Central memory CD8-positive, alpha-beta T cell (primary cell): ENCODE results near the gene WWC1.
"Not testable (repeated sequence)": the region's sequence is repeated elsewhere in the genome, so short reads cannot be mapped to it uniquely, and the experiment has no call there.

Experiments used
- ATAC-seq: fragments of 150-1000 bp; cut with Tn5 transposase; replicated peaks from 2 replicates; pipeline ENCODE4 v1.10.0; 2022; ENCODE audit warnings: mild to moderate bottlenecking, moderate FRiP score, moderate number of reproducible peaks; ENCODE audit not compliant: poor library complexity, severe bottlenecking; ENCODE audit errors: extremely low read depth
- DNase-seq, 2 donors: peaks; one replicate each; pipeline ENCODE4 v3.0.0; 2021; ENCODE audit warnings: low spot score in 2 of 2
- H3K27ac Mint-ChIP-seq: one replicate; pipeline ENCODE4 v1.8.0; 2022; ENCODE audit warnings: low read depth, mild to moderate bottlenecking, moderate library complexity, mixed read lengths
- H3K27me3 Mint-ChIP-seq: one replicate; pipeline ENCODE4 v1.8.0; 2022; ENCODE audit warnings: mixed read lengths
- H3K36me3 Mint-ChIP-seq: one replicate; pipeline ENCODE4 v1.8.0; 2022; ENCODE audit warnings: mild to moderate bottlenecking, moderate library complexity, mixed read lengths; ENCODE audit not compliant: insufficient read depth
- H3K4me1 Mint-ChIP-seq: one replicate; pipeline ENCODE4 v1.8.0; 2022; ENCODE audit warnings: mixed read lengths
- H3K4me3 Mint-ChIP-seq: one replicate; pipeline ENCODE4 v1.8.0; 2022; ENCODE audit warnings: mild to moderate bottlenecking, moderate library complexity, mixed read lengths
- H3K9me3 Mint-ChIP-seq: one replicate; pipeline ENCODE4 v1.8.0; 2022; ENCODE audit warnings: mixed read lengths

Gene WWC1

GRCh38 chr5:168422431-168422830 lies 131.0 kb downstream of the WWC1 start:
- no peaks in the 10 kb centered on the region for H3K4me1 Mint-ChIP-seq
- no peak overlapping the region for H3K27ac Mint-ChIP-seq
- no peaks in the 10 kb centered on the region for H3K27me3 Mint-ChIP-seq
- no peaks in the 10 kb centered on the region for H3K9me3 Mint-ChIP-seq
- H3K36me3 Mint-ChIP-seq, result no peaks in the 10 kb centered on the region
- DNase-seq, result no peak
- ATAC-seq, result no peak
- H3K4me3 Mint-ChIP-seq, result no peak overlapping the region

GRCh38 chr5:168423478-168423877 lies 132.0 kb downstream of the WWC1 start:
- no peaks in the 10 kb centered on the region for H3K9me3 Mint-ChIP-seq
- ATAC-seq, result no peak
- H3K4me3 Mint-ChIP-seq, result no peak overlapping the region
- H3K27me3 Mint-ChIP-seq, result no peaks in the 10 kb centered on the region
- no peak for DNase-seq
- no peaks in the 10 kb centered on the region for H3K4me1 Mint-ChIP-seq
- no peak overlapping the region for H3K27ac Mint-ChIP-seq
- no peaks in the 10 kb centered on the region for H3K36me3 Mint-ChIP-seq

GRCh38 chr5:168423971-168424370 lies 132.5 kb downstream of the WWC1 start:
- DNase-seq (no peak), ATAC-seq (no peak)
- no peaks in the 10 kb centered on the region for H3K27me3 Mint-ChIP-seq
- H3K4me3 Mint-ChIP-seq, result no peak overlapping the region
- no peak overlapping the region for H3K27ac Mint-ChIP-seq
- no peaks in the 10 kb centered on the region for H3K4me1 Mint-ChIP-seq
- no peaks in the 10 kb centered on the region for H3K36me3 Mint-ChIP-seq
- no peaks in the 10 kb centered on the region for H3K9me3 Mint-ChIP-seq

- Mint-ChIP-seq H3K4me3 (no peak overlapping the region), H3K4me1 (no peaks in the 10 kb centered on the region), H3K36me3 (no peaks in the 10 kb centered on the region), H3K9me3 (no peaks in the 10 kb centered on the region), H3K27me3 (no peaks in the 10 kb centered on the region), H3K27ac (no peak overlapping the region)
- no peak for ATAC-seq
- DNase-seq, result no peak
Observed at GRCh38 chr5:168424594-168425323, 133.3 kb downstream of the WWC1 start.

- H3K4me1 Mint-ChIP-seq, result no peaks in the 10 kb centered on the region
- H3K9me3 Mint-ChIP-seq, result no peaks in the 10 kb centered on the region
- no peaks in the 10 kb centered on the region for H3K27me3 Mint-ChIP-seq
- H3K36me3 Mint-ChIP-seq, result no peaks in the 10 kb centered on the region
- no peak overlapping the region for H3K27ac Mint-ChIP-seq
- DNase-seq, result no peak
- ATAC-seq, result no peak
- no peak overlapping the region for H3K4me3 Mint-ChIP-seq
Observed at GRCh38 chr5:168426007-168426863, 134.8 kb downstream of the WWC1 start.

GRCh38 chr5:168426864-168427172 lies 135.4 kb downstream of the WWC1 start:
- Mint-ChIP-seq H3K4me1 (no peaks in the 10 kb centered on the region), H3K27ac (no peak overlapping the region), H3K4me3 (no peak overlapping the region), H3K27me3 (no peaks in the 10 kb centered on the region), H3K9me3 (no peaks in the 10 kb centered on the region), H3K36me3 (no peaks in the 10 kb centered on the region)
- DNase-seq (no peak), ATAC-seq (no peak)

GRCh38 chr5:168427224-168427623 lies 135.8 kb downstream of the WWC1 start:
- Mint-ChIP-seq H3K36me3 (no peaks in the 10 kb centered on the region), H3K27ac (no peak overlapping the region), H3K4me3 (no peak overlapping the region), H3K27me3 (no peaks in the 10 kb centered on the region), H3K4me1 (no peaks in the 10 kb centered on the region), H3K9me3 (no peaks in the 10 kb centered on the region)
- ATAC-seq (no peak), DNase-seq (no peak)

- no peaks in the 10 kb centered on the region for H3K36me3 Mint-ChIP-seq
- DNase-seq (no peak), ATAC-seq (no peak)
- H3K9me3 Mint-ChIP-seq, result no peaks in the 10 kb centered on the region
- H3K27ac Mint-ChIP-seq, result no peak overlapping the region
- no peak overlapping the region for H3K4me3 Mint-ChIP-seq
- no peaks in the 10 kb centered on the region for H3K27me3 Mint-ChIP-seq
- no peaks in the 10 kb centered on the region for H3K4me1 Mint-ChIP-seq
Observed at GRCh38 chr5:168428552-168428951, 137.1 kb downstream of the WWC1 start.

GRCh38 chr5:168430296-168430695 lies 138.9 kb downstream of the WWC1 start:
- Mint-ChIP-seq H3K4me3 (no peak overlapping the region), H3K27me3 (peaks cover 3% of the 10 kb centered on the region), H3K36me3 (no peaks in the 10 kb centered on the region), H3K9me3 (no peaks in the 10 kb centered on the region), H3K27ac (no peak overlapping the region), H3K4me1 (no peaks in the 10 kb centered on the region)
- no peak for ATAC-seq
- no peak for DNase-seq

GRCh38 chr5:168432903-168433302 lies 141.5 kb downstream of the WWC1 start:
- DNase-seq (no peak), ATAC-seq (no peak)
- Mint-ChIP-seq H3K4me3 (no peak overlapping the region), H3K4me1 (no peaks in the 10 kb centered on the region), H3K27ac (no peak overlapping the region), H3K36me3 (peaks cover 2% of the 10 kb centered on the region), H3K9me3 (no peaks in the 10 kb centered on the region), H3K27me3 (peaks cover 26% of the 10 kb centered on the region)

- no peaks in the 10 kb centered on the region for H3K4me1 Mint-ChIP-seq
- H3K27me3 Mint-ChIP-seq, result peaks cover 26% of the 10 kb centered on the region
- DNase-seq, result no peak
- peaks cover 2% of the 10 kb centered on the region for H3K36me3 Mint-ChIP-seq
- no peaks in the 10 kb centered on the region for H3K9me3 Mint-ChIP-seq
- no peak overlapping the region for H3K4me3 Mint-ChIP-seq
- ATAC-seq, result no peak
- no peak overlapping the region for H3K27ac Mint-ChIP-seq
Observed at GRCh38 chr5:168434001-168434400, 142.6 kb downstream of the WWC1 start.

- H3K4me3 Mint-ChIP-seq, result no peak overlapping the region
- H3K36me3 Mint-ChIP-seq, result peaks cover 2% of the 10 kb centered on the region
- H3K9me3 Mint-ChIP-seq, result no peaks in the 10 kb centered on the region
- peaks cover 26% of the 10 kb centered on the region for H3K27me3 Mint-ChIP-seq
- ATAC-seq (no peak), DNase-seq (no peak)
- no peaks in the 10 kb centered on the region for H3K4me1 Mint-ChIP-seq
- no peak overlapping the region for H3K27ac Mint-ChIP-seq
Observed at GRCh38 chr5:168434746-168435321, 143.4 kb downstream of the WWC1 start.

GRCh38 chr5:168435340-168435739 lies 143.9 kb downstream of the WWC1 start:
- H3K36me3 Mint-ChIP-seq, H3K4me1 Mint-ChIP-seq, H3K9me3 Mint-ChIP-seq, ATAC-seq, DNase-seq, H3K4me3 Mint-ChIP-seq, H3K27ac Mint-ChIP-seq: not testable (repeated sequence)
- H3K27me3 Mint-ChIP-seq, result peaks cover 26% of the 10 kb centered on the region
